Activated T-cell treated with anti-CD3 and anti-CD28 coated beads, Interleukin-2, amount 50 U/mL, for 48 hours (primary cell): ENCODE results near the gene LRP8.

ENCODE experiments used
- DNase-seq, 2 experiments: peaks; one replicate each; pipeline ENCODE4 v3.0.0-alpha.2; 2020

LRP8 gene

GRCh38 chr1:53359225-53359933, 31.5 kb upstream of the LRP8 start:
- peak; percentile 4 to 7 for DNase-seq

- DNase-seq: no peak
These were observed 28.8 kb upstream of the LRP8 start for GRCh38 chr1:53356637-53357036.

- DNase-seq: no peak
These were observed 26.2 kb upstream of the LRP8 start for GRCh38 chr1:53354119-53354518.

- no peak for DNase-seq
These were observed 24.7 kb upstream of the LRP8 start for GRCh38 chr1:53352561-53352960.

- DNase-seq: peak; percentile 3 to 5
These were observed 23.2 kb upstream of the LRP8 start for GRCh38 chr1:53350853-53351767.

GRCh38 chr1:53349968-53350852, 22.3 kb upstream of the LRP8 start:
- DNase-seq: peak; percentile 6

GRCh38 chr1:53349369-53349835, 21.5 kb upstream of the LRP8 start:
- DNase-seq: peak in 1 of 2 experiments; percentile 9

- DNase-seq: peak; percentile 7 to 8
These were observed 20.9 kb upstream of the LRP8 start for GRCh38 chr1:53348486-53349368.

- DNase-seq: peak; percentile 4 to 10
These were observed 18.9 kb upstream of the LRP8 start for GRCh38 chr1:53346814-53347176.

GRCh38 chr1:53345996-53346813, 18.3 kb upstream of the LRP8 start:
- DNase-seq: peak; percentile 1 to 7

- DNase-seq: peak; percentile 1 to 9
These were observed 17.3 kb upstream of the LRP8 start for GRCh38 chr1:53344921-53345838.

GRCh38 chr1:53343831-53344668, 16.2 kb upstream of the LRP8 start:
- DNase-seq: peak in 1 of 2 experiments; percentile 7

- peak; percentile 1 to 9 for DNase-seq
These were observed 15.0 kb upstream of the LRP8 start for GRCh38 chr1:53342735-53343470.

GRCh38 chr1:53341961-53342707, 14.3 kb upstream of the LRP8 start:
- DNase-seq: peak; percentile 7 to 9

- DNase-seq: peak; percentile 9 to 11
These were observed 13.6 kb upstream of the LRP8 start for GRCh38 chr1:53341521-53341895.

GRCh38 chr1:53340660-53341520, 13.0 kb upstream of the LRP8 start:
- peak; percentile 44 to 62 for DNase-seq
